LNCAP (cell line): Measurements from ENCODE around the gene BATF3.

Source experiments
- CTCF ChIP-seq: fragments of 450-650 bp; IDR thresholded peaks from 2 replicates; pipeline ENCODE4 v1.5.1; 2017; ENCODE audit warnings: mild to moderate bottlenecking

The BATF3 gene

GRCh38 chr1:212637902-212638301 lies 61.7 kb downstream of the BATF3 start:
- TF ChIP-seq CTCF = no peak
